CD4-positive, alpha-beta T cell (primary cell): ENCODE measurements around the gene SDHAF2. TPM values are rescaled to one million over a fixed set of nuclear protein-coding genes. Genes with fewer than 3 reads are reported as not detected.

Experiments
- ATAC-seq: fragments of 200-7000 bp; cut with Tn5 transposase; one replicate; pipeline ENCODE4 v1.10.0; 2022; ENCODE audit warnings: mild to moderate bottlenecking; ENCODE audit not compliant: poor library complexity
- CTCF ChIA-PET: fragments of 350-600 bp; sonication (Branson Sonifier 250); formaldehyde crosslinking; loops from one replicate; lab custom pipeline; 2021; ENCODE audit warnings: antibody characterized with exemption, inconsistent platforms; lab: Charles Lee
- POLR2A ChIA-PET: fragments of 350-600 bp; sonication (Branson Sonifier 250); formaldehyde crosslinking; loops from one replicate; lab custom pipeline; 2021; ENCODE audit warnings: antibody characterized with exemption, inconsistent platforms; lab: Charles Lee
- DNase-seq, 14 experiments: peaks; one replicate each; pipeline ENCODE4 v3.0.0-alpha.2; 2013 to 2020; ENCODE audit warnings: mixed read lengths in 2 of 14
- H3K27ac ChIP-seq, 2 donors: one replicate each; pipeline versions ENCODE4 v1.5.1 to v1.7.0; 2013; ENCODE audit warnings: low read length in 2 of 2, low read depth in 1 of 2, mild to moderate bottlenecking in 1 of 2
- H3K27me3 ChIP-seq, 2 experiments: 1 replicate in 1 of 2; 2 replicates in 1 of 2; pipeline versions ENCODE4 v1.6.1 to v1.7.0; 2013; ENCODE audit warnings: low read length in 2 of 2, control low read depth in 1 of 2, mild to moderate bottlenecking in 1 of 2, moderate library complexity in 1 of 2; ENCODE audit not compliant: insufficient read depth in 2 of 2, control insufficient read depth in 1 of 2
- H3K36me3 ChIP-seq: one replicate; pipeline ENCODE4 v1.6.1; 2013; ENCODE audit warnings: low read length, control low read depth; ENCODE audit not compliant: insufficient read depth
- H3K4me1 ChIP-seq: one replicate; pipeline ENCODE4 v1.6.1; 2013; ENCODE audit warnings: low read length, control low read depth; ENCODE audit not compliant: insufficient read depth
- H3K4me3 ChIP-seq: one replicate; pipeline ENCODE4 v1.5.1; 2013; ENCODE audit warnings: mild to moderate bottlenecking, low read length, moderate library complexity
- H3K9me3 ChIP-seq, 2 experiments: 1 replicate in 1 of 2; 2 replicates in 1 of 2; pipeline versions ENCODE4 v1.6.1 to v1.7.0; 2013; ENCODE audit warnings: low read length in 2 of 2, mild to moderate bottlenecking in 2 of 2, control low read depth in 1 of 2, moderate library complexity in 1 of 2; ENCODE audit not compliant: control insufficient read depth in 1 of 2, insufficient read depth in 1 of 2
- H3K27ac Mint-ChIP-seq: one replicate; pipeline ENCODE4 v1.8.0; 2020; ENCODE audit warnings: mixed read lengths
- H3K27me3 Mint-ChIP-seq: one replicate; pipeline ENCODE4 v1.8.0; 2021; ENCODE audit warnings: mixed read lengths
- H3K36me3 Mint-ChIP-seq: one replicate; pipeline ENCODE4 v1.8.0; 2021; ENCODE audit warnings: low read depth, mixed read lengths
- H3K4me1 Mint-ChIP-seq: one replicate; pipeline ENCODE4 v1.8.0; 2021; ENCODE audit warnings: low read depth, mixed read lengths
- H3K4me3 Mint-ChIP-seq: one replicate; pipeline ENCODE4 v1.8.0; 2020; ENCODE audit warnings: mild to moderate bottlenecking, mixed read lengths
- H3K9me3 Mint-ChIP-seq: one replicate; pipeline ENCODE4 v1.8.0; 2020; ENCODE audit warnings: mixed read lengths
- CTCF ChIP-seq: fragments of 200-600 bp; IDR thresholded peaks from one replicate; pipeline ENCODE4 v1.8.0; 2022; ENCODE audit warnings: antibody characterized with exemption, mild to moderate bottlenecking
- intact Hi-C, 2 experiments: fragments of 100-400 bp; cut with DNase I in 1 of 2; cut with micrococcal nuclease in 1 of 2; formaldehyde crosslinking; loops; one replicate each; pipeline versions ENCODE4 v1.15.1 to v1.9.0; 2023 to 2025; cut with DNase I, micrococcal nuclease
- total RNA-seq, 174 experiments: library from RNA in 2 of 174; stranded (reverse) in 2 of 174; gene quantifications; one replicate each; pipeline ENCODE4 v1.2.3 and lab custom pipeline; 2021 to 2026

The SDHAF2 gene
- total RNA-seq, 2 experiments from 2014 or later: 28.7 to 33.0 TPM

GRCh38 chr11:61416941-61417340, 13.0 kb upstream of the SDHAF2 start:
- peaks cover 36% of the 10 kb centered on the region for H3K4me1 Mint-ChIP-seq
- Histone ChIP-seq H3K27me3 (no peaks in the 10 kb centered on the region), H3K4me3 (no peak overlapping the region), H3K4me1 (peaks cover 11% of the 10 kb centered on the region), H3K27ac (no peak overlapping the region), H3K9me3 (no peaks in the 10 kb centered on the region), H3K36me3 (peaks cover 97% of the 10 kb centered on the region)
- TF ChIP-seq CTCF: no peak
- ATAC-seq (no peak), DNase-seq (no peak)
- ChIA-PET POLR2A (interaction anchor here (1.8 kb wide), 1 partner anchor 12 kb away, joined by 10 read pairs; the partner anchor contains the start of genes CPSF7 and SDHAF2), CTCF (no interaction called here)
- no peaks in the 10 kb centered on the region for H3K27me3 Mint-ChIP-seq
- no peak overlapping the region for H3K4me3 Mint-ChIP-seq
- H3K9me3 Mint-ChIP-seq: no peaks in the 10 kb centered on the region
- H3K36me3 Mint-ChIP-seq: peaks cover 98% of the 10 kb centered on the region
- intact Hi-C loops: no loop called here
- peak overlapping the region; percentile 6 for H3K27ac Mint-ChIP-seq

- H3K27ac Mint-ChIP-seq: peak overlapping the region; percentile 6
- Histone ChIP-seq H3K4me3 (no peak overlapping the region), H3K9me3 (no peaks in the 10 kb centered on the region), H3K4me1 (peaks cover 12% of the 10 kb centered on the region), H3K36me3 (peaks cover 94% of the 10 kb centered on the region), H3K27me3 (no peaks in the 10 kb centered on the region), H3K27ac (no peak overlapping the region)
- DNase-seq (peak in 2 of 14 experiments; percentile 40 to 53), ATAC-seq (no peak)
- H3K27me3 Mint-ChIP-seq: no peaks in the 10 kb centered on the region
- H3K4me1 Mint-ChIP-seq: peaks cover 40% of the 10 kb centered on the region
- ChIA-PET POLR2A (interaction anchor here (1.8 kb wide), 1 partner anchor 12 kb away, joined by 10 read pairs; the partner anchor contains the start of genes CPSF7 and SDHAF2), CTCF (no interaction called here)
- TF ChIP-seq CTCF: no peak
- no peaks in the 10 kb centered on the region for H3K9me3 Mint-ChIP-seq
- intact Hi-C loops: no loop called here
- no peak overlapping the region for H3K4me3 Mint-ChIP-seq
- peaks cover 98% of the 10 kb centered on the region for H3K36me3 Mint-ChIP-seq
Observed at GRCh38 chr11:61417670-61418069, 12.3 kb upstream of the SDHAF2 start.

GRCh38 chr11:61418136-61418535, 11.8 kb upstream of the SDHAF2 start:
- DNase-seq (peak in 2 of 14 experiments; percentile 32 to 51), ATAC-seq (no peak)
- Mint-ChIP-seq H3K4me3 (no peak overlapping the region), H3K27me3 (no peaks in the 10 kb centered on the region), H3K27ac (peak overlapping the region; percentile 6), H3K9me3 (no peaks in the 10 kb centered on the region), H3K4me1 (peaks cover 42% of the 10 kb centered on the region), H3K36me3 (peaks cover 97% of the 10 kb centered on the region)
- ChIA-PET POLR2A (interaction anchor here (1.8 kb wide), 1 partner anchor 11 kb away, joined by 10 read pairs; the partner anchor contains the start of genes CPSF7 and SDHAF2), CTCF (no interaction called here)
- intact Hi-C loops: no loop called here
- Histone ChIP-seq H3K4me1 (peaks cover 14% of the 10 kb centered on the region), H3K9me3 (no peaks in the 10 kb centered on the region), H3K27ac (no peak overlapping the region), H3K27me3 (no peaks in the 10 kb centered on the region), H3K4me3 (no peak overlapping the region), H3K36me3 (peaks cover 91% of the 10 kb centered on the region)
- TF ChIP-seq CTCF: no peak
